NCI-H2227 (cell line): ENCODE results near the gene PAQR6.
A peak's percentile ranks its signal among the peaks of the same experiment; 100 is the strongest.

Source experiments
- DNase-seq: peaks from one replicate; lab custom pipeline; 2025; ENCODE audit not compliant: unreplicated experiment; lab: John Stamatoyannopoulos, UW

PAQR6 gene, protein sequence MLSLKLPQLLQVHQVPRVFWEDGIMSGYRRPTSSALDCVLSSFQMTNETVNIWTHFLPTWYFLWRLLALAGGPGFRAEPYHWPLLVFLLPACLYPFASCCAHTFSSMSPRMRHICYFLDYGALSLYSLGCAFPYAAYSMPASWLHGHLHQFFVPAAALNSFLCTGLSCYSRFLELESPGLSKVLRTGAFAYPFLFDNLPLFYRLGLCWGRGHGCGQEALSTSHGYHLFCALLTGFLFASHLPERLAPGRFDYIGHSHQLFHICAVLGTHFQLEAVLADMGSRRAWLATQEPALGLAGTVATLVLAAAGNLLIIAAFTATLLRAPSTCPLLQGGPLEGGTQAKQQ

DNA sequence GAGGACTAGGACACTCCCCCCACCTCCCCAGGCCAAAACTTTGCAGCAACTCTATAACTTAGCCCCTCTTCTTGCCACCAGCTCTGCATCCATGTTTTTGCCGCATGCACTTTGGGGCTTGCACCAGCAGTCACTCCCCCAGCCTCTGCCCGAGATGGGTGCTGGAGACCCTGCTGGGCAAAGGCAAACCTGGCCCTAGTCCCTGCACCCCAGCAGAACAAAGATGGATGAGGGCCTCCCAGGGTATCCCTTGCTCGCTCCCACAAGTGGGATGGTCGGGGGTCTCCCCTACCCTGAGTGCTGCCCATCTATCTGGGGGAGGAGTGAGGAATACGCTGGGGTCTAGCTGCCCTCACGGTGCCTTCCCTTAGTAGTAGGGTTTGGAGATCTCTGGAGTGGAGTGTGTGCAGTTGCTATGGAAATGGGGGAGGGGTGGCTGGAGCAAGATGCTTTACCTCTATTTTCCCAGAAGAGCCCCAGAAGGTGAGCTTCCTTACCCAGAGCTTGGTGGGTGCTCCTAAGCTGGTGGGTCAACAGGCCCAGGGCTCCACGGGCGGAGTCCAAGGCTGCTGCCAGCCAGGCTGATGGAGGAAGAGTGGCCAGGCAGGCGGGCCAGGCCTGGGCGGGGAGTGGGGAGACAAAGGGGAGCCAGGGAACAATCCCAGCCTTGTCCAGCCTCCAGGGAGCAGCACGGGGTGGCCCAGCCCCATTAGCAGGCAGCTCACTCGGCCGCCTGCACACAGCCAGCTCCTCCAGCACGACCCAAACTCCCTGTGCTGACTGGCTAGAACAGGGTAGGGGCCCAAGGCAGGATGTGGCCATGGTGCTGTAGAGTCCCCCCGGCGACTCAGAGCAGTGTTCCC lies at the start of gene PAQR6:
Gene PAQR6 (minus strand): TSS at position 597 of the 863 bp plus-strand sequence. CDS start 1,325 bp downstream, outside the sequence.
- no peak for DNase-seq

DNA sequence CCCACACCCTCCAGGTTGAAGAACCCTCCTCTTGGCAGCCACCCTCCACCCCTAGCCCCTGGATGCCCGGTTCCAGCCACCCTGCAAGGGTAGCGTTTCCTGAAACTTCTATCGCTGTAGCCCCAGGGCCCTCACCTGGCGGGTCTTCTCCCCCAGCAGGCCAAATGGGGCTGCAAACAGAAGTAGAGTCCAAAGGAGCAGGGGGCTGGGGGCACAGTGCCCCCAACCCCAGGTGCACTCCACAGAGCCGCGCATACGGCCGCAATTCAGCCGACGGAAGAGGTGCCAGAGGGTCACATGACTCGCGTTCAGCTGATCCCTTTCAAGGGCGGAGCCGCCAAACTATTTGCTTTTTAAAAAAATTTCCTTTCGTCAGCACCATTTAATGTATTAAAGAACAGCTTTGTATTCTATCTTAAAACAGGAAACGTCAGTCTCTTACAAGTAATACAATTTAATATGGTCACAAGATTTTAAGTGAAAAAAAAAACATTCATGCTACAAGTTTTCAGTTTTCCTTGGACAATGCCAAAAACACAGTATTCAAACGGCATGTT lies 47.6 kb upstream of the PAQR6 start, which contains the start of gene GLMP:
Gene GLMP (minus strand): TSS at position 289 of the 557 bp plus-strand sequence. CDS start 34 bp downstream, at position 255.
- DNase-seq: peak; percentile 73

DNA sequence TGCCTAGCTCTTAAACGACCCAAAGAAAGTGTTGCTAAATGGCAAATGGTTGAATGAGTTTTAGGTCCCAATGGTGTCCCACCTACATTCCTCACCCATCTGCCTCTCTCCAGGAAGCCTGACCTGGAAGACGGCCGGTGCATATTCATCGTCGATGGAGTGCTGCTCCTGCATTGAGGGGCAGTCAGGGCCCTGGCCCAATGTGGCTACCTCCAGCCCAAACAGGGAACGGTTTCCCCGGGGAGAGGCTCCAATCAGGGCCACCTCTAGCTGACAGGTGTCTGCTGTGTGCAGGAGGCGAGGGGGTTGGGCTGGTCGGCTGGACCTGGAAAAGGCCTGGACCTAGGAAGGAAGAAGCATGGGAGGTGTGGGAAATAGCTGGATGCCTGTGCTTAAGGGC lies 46.0 kb upstream of the PAQR6 start:
- DNase-seq: no peak

DNA sequence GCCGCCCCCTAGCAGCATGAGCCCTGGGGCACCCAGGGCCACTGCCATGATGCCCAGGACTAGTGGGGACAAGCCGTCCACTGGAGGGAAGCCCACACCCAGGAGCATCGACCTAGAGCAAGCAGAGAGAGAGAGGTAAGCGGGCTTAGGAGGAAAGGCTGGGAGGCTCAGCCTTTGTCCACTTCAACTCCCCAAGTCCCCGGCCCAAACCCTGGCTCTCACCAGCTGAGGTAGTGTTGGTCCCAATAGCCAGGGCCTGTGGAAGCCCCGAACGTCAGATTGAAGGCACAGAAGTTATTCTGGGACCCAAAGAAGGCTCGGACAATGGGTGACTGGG lies 45.2 kb upstream of the PAQR6 start:
- DNase-seq: no peak

DNA sequence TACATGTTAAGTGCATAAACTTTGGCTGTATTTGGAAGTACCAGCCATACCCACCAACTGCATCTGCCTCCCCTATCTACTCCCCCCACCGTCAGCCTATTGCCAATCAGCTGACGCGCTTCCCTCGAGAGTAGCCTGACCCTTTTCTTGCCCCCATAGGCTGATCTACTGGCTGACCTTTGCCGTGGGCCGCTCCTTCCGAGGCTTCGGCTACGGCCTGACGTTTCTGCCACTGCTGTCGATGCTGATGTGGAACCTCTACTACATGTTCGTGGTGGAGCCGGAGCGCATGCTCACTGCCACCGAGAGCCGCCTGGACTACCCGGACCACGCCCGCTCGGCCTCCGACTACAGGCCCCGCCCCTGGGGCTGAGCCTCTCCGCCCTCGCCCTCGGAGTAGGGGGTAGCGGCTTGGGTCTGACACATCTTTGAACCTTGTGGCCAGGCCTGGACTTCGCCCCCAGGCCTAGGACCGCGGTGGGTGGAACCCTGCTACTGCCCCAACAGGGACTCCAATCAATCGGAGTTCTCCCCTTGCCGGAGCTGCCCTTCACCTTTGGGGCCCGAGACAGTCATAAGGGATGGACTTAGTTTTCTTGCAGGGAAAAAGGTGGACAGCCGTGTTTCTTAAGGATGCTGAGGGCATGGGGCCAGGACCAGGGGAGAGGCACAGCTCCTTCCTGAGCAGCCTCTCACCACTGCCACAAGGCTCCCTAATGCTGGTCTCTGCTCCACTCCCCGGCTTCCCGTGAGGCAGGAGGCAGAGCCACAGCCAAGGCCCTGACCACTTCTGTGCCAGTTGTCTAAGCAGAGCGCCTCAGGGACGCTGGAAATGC lies 43.6 kb upstream of the PAQR6 start:
- peak; percentile 90 for DNase-seq

DNA sequence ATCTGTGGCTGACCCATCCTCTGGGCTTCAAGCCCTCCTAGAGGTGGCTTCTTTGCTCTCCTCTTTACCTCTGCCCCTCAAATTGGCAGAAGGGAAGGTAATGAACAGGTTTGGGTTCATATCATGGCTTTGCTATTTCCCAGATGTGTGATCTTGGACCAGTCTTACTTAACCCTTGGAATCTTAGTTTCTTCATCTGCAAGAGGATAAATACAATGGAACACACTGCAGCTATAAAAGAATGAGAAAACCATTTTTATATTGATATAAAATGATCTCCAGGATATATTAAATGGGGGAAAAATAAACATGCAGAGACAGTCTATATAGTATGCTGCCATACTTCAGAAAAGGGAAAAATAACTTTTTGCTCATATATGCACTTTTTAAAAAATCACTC lies 42.0 kb upstream of the PAQR6 start:
- no peak for DNase-seq

DNA sequence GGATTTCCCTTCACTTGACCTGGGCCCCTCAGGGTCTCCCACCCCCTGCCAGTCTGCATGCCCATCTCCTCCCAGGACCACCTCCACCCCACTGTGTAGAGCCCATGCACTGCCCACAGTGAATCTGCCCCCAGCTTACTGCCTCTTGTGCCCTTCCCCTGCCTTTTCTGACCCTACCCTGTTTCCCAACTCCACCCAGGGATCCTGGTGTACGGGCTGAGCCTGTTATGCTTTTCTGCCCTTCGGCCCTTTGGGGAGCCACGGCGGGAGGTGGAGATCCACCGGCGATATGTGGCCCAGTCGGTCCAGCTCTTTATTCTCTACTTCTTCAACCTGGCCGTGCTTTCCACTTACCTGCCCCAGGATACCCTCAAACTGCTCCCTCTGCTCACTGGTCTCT lies 38.2 kb upstream of the PAQR6 start:
- DNase-seq: no peak

DNA sequence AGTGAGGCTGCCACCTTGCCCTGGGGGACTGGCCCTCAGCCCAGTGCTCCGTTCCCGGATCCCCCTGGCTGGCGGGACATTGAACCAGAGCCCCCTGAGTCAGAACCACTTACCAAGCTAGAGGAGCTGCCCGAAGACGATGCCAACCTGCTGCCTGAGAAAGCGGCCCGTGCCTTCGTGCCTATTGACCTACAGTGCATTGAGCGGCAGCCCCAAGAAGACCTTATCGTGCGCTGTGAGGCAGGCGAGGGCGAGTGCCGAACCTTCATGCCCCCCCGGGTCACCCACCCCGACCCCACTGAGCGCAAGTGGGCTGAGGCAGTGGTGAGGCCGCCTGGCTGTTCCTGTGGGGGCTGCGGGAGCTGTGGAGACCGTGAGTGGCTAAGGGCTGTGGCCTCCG lies 37.6 kb upstream of the PAQR6 start:
- no peak for DNase-seq

DNA sequence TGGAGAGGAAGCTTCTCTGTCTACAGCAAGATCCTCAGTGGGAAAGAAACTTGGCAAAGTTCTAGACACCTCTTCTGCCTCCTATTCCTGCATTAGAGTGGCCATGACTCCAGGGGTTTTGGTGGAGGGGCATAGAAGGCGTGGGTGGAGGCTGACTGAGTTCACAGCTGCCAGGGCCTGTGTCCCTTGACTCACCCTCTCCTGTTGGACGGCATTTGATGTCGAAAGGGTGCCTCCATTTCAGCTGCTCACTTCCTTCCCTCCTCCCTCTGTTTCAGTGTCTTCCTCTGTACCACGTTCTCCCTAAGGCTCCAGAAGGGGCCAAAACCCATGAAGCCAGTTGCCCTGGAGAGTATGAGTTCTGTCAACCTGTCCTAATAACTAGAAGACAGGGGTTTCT lies 36.9 kb upstream of the PAQR6 start:
- DNase-seq: no peak

DNA sequence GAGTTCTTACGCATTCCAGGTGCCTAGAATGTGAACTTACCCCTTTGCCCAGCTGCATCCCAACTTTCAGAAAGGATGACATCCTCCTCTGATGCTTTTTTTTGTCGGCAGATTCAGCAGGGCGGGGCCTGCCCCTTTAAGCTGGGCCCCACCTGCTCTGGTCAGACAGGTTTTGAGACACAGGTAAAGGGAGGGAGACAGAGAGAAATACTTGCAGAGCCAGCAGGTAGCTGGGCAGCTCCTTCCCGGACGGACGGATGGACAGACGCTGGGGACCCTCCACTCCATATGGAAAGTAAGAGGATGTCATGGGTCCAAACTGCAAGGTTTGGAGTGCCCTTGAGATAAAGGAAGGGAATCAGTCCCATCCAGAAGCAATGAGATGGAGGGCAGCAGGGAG lies 36.3 kb upstream of the PAQR6 start, which contains the start of gene TMEM79:
Gene TMEM79 (plus strand): TSS at position 214 of the 400 bp plus-strand sequence. CDS start 902 bp downstream, outside the sequence.
- DNase-seq: peak; percentile 14

DNA sequence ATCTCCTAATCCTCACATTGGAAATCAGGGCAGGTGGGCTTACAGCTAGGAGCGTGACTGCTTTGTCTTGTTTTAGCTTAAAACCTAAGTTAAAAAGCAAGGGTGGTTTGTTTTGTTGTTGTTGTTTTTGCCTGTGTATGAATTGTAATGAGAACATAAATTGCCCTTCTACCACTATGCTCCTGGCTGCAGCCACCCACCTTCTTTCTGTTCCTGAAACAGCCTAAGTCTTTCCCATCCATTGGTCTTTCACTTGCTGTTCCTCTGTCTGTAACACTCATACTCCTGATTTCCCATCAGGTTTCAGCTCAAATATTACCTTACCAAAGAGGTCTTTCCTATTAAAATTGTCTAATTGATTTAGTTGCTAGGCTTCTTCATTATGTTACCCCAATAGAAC lies 35.7 kb upstream of the PAQR6 start:
- no peak for DNase-seq

DNA sequence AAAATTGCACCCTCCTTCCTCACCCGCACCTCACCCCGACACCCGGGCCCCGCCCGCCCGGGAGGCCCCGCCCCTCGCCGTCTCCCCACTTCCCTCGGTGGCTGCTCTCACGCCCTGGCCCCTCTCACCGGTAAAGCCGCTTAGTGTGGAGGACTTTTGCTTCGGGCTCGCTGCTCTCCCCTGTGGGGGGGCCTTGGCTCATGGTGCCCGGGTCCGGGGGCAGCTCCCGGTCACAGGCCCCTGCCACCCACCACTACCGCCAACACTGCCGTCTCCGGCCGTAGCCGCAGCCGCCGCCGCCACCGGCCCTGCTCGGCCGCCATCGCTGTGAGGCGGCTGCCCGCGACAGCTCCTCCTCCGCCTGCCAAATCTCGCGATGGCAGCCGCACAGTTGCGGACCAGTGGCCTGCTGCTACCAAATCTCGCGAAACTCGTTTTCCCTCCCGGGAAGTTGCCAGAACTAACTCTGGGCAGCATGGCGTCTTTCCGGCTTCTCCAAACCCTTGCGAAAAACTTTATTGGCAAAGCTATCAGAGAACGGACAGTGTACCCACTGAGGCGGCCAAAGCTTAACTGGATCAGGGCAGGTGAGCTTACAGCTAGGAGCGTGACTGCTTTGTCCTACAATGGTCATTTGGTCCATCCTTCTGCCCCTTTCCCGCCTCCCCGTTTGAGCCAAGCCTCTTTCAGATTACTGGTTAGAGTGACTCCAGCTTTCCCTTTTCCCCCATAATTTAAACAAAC lies 34.8 kb upstream of the PAQR6 start, which contains the start of gene SMG5:
Gene SMG5 (minus strand): TSS at position 347 of the 744 bp plus-strand sequence. CDS start 145 bp downstream, at position 202.
- DNase-seq: peak; percentile 99

DNA sequence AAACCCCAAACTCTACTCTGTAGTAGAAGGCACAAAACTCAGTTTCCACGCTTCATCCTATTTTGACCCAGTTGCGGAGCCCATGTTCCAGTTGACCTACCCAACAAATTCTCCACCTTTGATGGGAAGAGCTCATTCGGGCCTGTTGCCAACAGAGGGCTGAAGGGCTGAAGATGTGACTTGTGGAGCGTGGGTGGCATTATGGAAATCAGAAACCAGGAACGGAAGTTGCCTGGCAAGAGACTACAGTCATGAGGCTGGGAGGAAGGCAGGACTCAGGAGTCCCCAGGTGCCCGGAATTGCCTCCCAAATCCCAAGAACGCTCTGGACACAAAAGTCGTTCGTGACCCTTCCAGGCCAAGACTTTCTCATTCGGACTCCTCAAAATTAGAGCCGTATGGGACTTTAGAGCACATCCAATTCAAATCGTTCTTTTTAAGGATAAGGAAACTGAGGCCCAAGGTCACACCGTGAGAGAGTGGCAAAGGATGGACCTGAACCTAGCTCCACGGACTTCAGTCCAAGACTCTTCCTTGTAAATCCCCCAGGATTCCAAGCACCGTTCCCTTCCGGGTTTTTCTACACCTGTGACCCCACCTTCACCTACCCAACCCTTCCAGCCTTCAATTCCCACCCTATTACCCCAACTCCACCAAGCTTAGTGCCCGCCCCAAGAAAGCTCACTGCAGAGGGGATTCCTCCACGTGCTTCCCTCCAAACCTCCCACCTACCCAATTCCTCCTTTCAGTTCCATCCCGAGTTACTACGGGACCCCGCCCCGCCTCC lies 34.0 kb upstream of the PAQR6 start:
- peak; percentile 65 for DNase-seq

DNA sequence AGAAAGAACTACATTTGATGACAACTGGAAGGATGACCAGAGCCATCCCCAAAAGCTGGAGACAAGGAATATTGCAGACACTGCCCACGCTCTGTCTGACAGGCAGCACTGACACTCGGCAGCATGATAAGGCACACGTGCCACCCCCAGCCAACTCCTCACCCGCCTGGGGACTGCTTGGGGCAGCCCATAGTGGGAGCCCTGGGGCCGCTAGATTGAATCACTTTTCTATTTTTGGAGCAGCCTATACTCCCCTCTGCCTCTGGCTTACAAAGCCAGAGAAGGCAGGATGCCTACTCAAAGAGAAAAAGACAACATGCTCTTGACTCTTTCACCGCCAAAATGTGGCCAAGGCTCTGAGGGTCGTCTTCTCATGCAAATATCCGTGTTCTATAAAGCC lies 33.4 kb upstream of the PAQR6 start:
- DNase-seq: peak; percentile 25

DNA sequence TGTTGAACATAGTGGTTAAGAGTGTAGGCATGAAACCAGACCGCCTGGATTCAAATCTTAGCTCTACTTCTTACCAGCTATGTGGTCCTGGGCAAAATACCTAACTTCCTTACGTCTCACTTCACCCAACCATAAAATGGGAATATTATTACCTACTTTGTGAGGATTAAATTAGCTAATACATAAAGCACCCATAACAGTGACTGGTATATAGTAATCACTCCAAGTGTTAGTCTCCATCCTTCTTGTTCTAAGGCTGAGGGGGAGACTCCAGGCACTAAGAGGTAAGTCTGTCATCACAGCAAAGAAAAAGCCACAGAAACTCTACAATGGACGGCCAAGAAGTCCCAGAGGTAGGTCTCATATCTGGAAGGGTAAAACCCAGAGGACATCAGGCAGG lies 32.0 kb upstream of the PAQR6 start:
- no peak for DNase-seq

DNA sequence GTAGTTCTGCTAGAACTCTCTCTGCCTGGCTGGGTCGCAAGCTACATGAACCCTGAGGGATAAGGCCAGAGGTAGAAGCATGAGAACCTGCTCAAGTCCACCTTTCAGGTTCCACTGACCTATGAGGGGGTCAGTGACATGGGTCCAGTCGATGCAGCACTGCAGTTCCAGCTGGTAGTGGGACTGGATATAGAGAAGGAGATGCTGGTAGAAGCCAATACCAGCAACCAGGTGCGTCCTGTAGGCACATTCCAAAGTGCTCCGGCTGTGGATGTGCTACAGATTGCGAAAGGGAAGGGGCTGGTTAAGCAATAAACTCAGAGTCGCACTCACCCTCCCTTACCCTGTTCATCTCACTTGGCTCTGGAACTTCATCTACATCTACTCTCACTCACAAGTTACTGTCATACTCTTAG lies 29.1 kb upstream of the PAQR6 start:
- DNase-seq: no peak

DNA sequence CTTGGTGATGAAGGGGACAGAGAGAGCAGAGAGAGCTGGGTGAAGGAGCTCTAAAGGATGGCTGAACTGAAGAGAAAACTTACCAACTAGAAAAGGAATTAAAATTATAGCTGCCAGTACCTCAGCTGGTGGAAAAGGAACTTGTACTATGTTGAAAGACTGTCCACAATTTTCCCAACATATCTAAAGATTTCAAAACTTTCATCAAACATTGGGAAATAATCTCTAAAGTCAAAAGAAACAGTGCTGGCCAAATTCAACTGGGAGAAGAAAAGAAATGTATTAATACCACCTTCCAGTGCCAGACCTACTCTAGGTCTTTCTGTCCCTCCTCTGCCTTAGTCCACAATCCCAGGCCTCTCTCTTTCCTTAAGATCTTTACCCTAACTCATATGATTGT lies 28.7 kb upstream of the PAQR6 start:
- no peak for DNase-seq

DNA sequence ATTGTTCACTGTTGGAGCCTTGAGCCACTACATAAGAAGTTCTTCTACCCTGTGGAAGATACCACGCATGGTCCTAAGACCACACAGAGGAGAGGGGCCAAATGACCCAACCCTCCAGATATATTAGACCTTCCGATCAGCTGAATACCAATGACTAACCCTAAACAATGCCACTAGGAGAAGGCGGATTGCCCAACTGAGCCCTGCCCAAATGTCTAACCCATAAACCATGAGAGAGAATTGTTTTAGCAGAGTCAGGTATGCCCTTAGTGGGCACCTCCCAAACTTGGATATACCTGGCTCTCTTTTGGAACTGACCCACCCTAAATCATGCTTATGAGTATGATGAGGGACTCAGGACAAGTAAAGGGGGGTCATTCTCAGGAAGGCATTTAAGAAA lies 22.5 kb upstream of the PAQR6 start:
- DNase-seq: no peak

DNA sequence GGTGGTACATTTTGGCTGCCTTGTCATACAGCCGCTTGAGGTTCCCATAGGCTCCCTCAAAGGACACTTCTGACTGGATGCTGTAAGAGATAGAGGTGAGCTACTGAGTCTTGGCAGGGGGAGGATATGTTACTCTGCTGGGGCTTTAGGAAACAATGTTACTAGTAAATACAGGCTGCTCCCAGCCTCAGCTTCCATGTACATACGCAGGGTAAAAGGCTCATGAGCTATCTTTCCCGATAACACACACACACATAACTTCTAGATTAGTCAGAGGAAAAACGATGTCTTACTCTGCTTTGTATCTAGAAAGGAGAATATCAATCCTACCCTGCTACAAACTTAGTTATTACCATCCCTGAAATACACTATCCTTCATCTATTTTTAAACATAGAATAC lies 20.5 kb upstream of the PAQR6 start:
- DNase-seq: no peak
